Caki2 (cell line): ENCODE results near the gene MAD2L2. TPM values are rescaled to one million over a fixed set of nuclear protein-coding genes. Genes with fewer than 3 reads are reported as not detected.

Experiments used
- DNase-seq: peaks from one replicate; pipeline ENCODE4 v3.0.0-alpha.2; 2015; ENCODE audit warnings: low read depth
- in situ Hi-C: cut with HindIII; loops from 2 replicates; pipeline ENCODE4 v1.10.0; 2016; ENCODE audit warnings: low sequenced_read_pairs, low pct_unique_long_range_greater_than_20kb, mixed read lengths
- total RNA-seq: library from RNA; depleted of rRNA; stranded (reverse); fragments of >200 nt; shearing (Covaris generic); gene quantifications from 2 replicates; pipeline ENCODE4 v1.2.3, GENCODE V29; 2014; ENCODE audit warnings: low replicate concordance

MAD2L2 gene
- total RNA-seq, 1 experiment from 2014 or later, result 91.7 TPM

DNA sequence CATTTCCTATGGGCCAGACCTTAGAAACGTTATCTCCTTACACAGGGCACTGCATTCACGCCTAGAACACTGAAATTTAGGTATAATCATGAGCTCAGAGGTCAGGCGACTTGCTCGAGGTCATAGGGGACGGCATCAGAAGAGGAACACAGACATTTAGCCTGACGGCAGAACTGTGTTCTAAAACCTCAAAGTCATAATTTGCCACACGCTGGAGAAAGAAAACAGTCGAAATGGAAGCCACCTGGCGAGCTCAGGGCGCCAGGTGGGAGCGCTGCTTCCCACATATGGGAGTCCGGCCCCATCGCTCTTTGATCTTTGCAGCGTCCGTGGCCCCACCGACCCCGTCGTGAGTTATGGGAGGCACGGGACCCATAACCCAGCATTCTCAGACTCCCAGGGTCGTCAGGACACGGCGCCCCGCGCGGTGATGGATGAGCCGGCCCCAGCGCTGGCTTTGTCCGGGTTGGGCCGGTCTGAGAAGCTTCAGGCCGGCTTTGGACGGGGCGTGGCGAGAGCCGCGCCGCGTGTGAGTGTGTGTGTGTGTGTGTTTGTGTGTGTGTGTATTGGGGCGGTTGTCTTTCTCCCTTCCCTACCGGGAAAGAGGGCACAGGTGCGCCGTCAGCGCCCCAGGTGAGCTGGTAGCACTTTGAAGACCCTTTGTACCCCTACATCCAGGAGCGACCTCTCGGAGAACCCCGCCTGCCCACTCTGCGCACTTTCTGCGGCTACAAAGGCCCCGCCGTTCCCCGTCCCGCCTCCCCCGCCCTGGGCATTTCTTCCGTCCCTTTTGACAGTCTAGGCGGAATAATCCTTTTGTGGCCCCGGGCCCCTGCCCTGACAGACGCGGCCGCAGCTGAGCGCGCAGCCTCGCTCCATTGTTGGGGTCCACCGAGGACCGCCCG is 9.7 kb upstream of the MAD2L2 start:
- DNase-seq, result no peak
- in situ Hi-C loops, result no loop called here

DNA sequence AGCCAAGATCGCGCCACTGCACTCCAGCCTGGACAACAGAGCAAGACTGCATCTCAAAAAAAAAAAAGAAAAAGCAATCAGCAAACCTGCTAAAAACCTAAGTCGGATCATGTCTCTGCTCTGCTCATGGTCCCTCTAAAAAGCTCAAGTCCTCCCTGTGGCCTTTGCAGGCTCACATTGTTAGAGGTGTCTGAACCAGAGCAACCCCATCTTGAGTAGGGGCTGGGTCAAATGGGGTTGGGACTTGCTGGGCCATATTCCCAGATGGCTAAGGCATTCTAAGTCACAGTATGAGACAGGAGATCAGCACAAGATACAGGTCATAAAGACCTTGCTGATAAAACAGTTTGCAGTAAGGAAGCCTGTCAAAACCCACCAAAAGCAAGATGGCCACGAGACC is 7.6 kb upstream of the MAD2L2 start:
- in situ Hi-C loops, result no loop called here
- no peak for DNase-seq

DNA sequence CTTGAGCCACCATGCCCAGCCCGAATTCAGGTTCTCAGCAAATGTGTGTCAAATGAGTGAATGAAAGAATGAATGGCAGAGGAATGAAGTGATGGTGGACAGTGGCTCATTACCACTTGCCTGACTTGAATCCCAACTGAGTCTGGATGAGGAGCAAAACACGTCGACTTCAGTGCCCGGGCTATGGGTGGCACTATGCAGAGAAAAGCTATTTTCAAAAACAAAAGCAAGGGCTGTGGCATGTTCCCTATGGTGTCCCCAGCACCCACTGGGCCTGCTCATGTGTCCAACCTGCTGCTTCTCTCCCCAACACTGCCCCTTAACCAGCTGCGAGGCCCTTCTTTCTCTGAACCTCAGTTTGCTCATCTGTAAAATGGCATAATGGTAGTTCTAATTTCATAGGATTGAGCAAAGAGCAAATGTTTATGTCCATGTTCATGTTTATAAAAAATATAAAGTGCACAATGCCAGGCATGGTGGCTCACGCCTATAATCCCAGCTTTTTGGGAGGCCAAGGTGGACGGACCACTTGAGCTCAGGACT is 4.3 kb upstream of the MAD2L2 start:
- in situ Hi-C loops, result no loop called here

DNA sequence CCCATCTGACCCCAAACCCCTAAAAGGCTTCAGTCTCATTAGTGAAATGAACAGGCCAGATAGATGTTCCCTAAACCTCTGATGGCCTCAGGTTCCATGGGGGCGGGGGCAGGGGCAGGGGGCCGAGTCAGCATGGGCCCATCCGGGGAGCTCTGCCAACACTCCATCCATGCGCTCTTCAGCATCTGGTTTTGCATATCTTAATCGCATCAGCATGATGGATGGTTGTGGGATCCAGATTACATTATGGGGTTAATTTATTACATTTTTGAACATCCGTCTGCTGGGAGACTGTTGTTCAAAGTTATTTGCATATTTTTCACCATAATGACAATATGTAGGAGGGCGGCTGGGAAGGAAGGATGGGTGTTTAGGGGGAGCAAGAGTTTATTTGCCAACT is 3.1 kb upstream of the MAD2L2 start:
- no peak for DNase-seq
- in situ Hi-C loops, result no loop called here

More for the DNA sequence above, 4.3 kb upstream of the MAD2L2 start:
- DNase-seq, result no peak

- no peak for DNase-seq
- in situ Hi-C loops, result no loop called here
Observed at GRCh38 chr1:11682799-11683198, 1.9 kb upstream of the MAD2L2 start.

DNA sequence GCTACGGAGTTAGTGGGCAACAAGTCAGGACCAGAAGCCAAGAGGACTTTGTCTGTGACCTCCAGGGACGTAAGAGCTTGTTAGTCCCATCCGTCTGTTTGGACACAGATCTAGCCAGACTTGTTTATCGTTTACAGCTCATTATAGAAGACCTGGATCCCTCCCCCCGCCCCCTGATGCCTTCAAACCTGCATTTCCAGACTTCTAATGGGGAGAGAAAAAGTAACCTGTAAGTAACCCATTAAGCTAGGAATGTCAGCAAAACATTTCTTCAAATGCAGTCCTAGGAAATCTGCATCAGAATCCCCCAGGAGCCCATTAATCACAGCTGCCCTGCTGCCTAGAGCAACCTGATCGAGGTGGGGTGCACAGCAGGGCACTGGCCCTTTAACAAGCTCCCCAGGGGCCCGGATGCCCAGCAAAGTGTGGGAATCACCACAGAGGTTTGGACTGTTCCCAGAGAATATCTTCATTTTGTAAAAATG is 1.4 kb upstream of the MAD2L2 start:
- in situ Hi-C loops, result no loop called here
- DNase-seq, result no peak

DNA sequence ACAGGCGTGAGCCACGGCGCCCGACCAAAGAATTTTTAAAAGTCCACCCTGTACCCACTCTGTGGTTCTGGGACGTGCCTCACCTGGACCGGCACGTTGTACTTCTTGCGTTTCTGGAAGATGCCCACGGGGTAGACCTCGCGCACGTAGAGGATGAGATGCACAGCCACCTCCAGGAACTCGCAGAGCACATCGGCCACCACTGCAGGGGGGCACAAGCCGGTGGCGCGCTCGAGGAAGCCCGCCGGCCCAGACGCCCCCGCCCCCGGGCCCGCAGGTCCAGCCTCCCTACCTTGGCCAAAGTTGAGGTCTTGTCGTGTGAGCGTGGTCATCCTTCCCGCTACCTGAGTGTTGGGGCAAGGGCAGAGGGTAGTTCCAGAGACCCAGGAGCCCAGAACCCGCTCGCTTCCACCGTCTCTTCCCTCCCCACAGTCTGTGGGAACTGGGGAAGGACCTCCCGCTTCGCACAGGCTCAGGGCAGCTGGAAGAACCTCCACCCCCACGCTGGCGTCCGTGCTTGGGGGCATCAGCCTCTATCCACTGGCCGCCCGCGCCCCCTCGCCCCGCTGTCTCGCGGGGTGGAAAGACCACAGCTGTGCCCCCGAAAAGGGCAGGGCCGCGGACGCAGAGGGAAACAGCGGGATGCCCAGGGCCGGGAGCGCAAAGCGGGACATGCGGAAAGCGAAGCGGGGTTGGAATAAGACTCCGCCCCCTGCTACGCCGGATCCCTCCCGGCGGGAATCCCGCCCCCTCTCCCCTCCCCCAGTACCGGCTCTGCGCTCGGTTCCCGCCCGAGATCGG is 478 bp downstream of the MAD2L2 start:
- DNase-seq, result peak; percentile 44
- in situ Hi-C loops, result no loop called here

- in situ Hi-C loops, result no loop called here
- DNase-seq, result no peak
Observed at GRCh38 chr1:11678442-11678841, 2.5 kb downstream of the MAD2L2 start.

DNA sequence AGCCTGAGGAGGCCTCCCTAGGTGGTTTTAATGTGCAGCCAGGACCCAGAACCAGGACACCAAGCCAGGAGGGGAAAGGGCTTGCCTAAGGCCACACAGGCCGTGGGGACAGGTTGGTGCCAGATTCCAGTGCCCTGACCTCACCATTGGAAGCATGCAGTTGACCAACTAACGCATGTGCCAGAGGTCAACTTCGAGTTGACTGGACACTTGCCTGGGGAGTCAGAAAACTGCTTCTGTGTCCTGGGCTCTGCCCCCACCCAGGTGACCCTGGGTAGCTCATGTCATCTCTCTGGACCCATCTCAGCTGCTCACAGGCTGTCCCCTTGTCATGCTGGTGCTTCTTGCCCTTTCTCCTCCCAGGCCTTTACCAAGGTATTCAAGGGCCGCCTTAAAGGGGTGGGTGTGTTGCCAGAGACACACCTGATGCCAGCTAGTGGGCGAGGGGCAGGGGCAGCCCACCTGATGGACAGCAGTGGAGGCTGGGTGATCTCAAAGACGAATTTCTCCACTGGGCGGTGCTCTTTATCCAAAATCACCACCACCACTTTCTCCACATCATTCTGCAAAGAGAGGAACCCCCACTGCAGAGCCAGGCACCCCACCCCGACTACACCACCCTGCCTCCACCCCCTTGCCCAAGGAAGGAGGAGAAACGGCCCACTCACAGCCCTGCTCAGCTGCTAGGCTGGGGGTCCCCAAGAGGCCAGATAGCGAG is 4.4 kb downstream of the MAD2L2 start:
- in situ Hi-C loops, result no loop called here

GRCh38 chr1:11675325-11675724 is 5.6 kb downstream of the MAD2L2 start:
- in situ Hi-C loops, result no loop called here
- DNase-seq, result no peak

More for the DNA sequence above, 4.4 kb downstream of the MAD2L2 start:
- DNase-seq, result no peak

DNA sequence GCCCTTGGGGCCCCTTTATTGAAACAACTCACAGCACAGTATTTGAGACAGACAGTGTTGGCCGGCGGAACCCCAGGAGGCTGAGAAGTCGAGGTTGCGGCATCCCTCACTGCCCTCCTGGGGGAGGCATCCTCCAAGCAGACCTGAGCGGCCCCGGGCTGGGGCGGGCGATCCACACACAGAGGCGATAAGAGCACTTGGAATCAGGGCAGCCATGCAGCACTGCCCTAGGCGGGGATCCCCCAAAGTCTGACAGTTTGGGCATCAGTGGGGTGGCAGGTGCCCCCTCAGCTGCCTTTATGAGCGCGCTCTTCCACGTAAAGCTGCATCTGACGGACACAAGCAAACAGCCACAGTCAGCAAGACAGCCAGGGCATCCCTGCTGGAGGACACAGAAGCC is 6.5 kb downstream of the MAD2L2 start:
- in situ Hi-C loops, result no loop called here
- no peak for DNase-seq

- no peak for DNase-seq
- in situ Hi-C loops, result no loop called here
Observed at GRCh38 chr1:11673089-11673769, 7.7 kb downstream of the MAD2L2 start.

DNA sequence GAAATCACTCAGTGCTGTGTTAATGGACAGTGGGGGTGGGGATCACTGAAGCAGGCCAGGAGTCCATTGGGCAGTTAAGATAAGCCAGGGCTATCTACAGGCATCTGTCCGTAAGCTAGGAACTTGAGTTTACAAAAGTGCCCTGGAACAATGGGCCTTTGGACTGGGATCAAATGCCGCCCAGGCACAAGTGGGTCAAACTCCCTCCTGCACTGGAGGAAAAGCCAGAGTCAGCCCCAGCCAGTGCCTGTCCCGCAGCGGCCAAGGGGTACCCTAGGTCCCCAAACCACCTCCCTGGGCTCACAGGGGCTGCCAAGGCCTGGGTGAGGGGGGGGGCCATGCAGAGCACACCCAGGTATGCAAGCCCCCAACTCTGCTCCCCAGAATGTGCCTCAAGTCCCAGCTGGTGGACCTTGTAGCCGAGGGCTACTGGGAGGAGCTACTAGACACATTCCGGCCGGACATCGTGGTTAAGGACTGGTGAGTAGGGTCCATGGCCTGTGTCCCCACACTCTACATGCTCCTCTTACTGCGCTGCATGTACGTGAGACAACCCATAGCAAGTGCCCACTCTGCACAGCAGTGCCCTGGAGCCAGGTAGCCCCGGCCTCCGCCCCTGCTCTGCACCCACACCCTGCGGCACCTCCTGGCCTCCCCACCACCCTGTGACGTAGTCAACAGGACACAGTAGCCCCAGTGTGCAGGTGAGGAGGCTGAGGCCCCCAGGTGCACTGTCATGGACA is 9.2 kb downstream of the MAD2L2 start:
- no peak for DNase-seq
- in situ Hi-C loops, result no loop called here

DNA sequence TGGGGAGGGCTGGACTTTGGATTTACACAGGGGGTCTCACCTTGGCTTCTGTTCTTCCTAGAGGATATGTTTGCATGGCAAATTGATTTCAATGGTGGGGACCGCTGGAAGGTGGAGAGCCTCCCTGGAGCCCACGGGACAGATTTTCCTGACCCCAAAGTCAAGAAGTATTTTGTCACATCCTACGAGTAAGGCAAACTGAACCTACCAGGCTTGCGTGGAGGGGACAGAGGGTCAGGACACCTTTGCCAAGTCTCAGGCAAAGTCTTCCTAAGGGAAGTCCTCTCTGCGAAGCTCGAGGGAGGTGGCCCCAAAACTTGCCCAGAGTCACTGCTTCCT is 9.8 kb downstream of the MAD2L2 start:
- DNase-seq, result no peak
- in situ Hi-C loops, result no loop called here

- in situ Hi-C loops, result no loop called here
- DNase-seq, result no peak
Observed at GRCh38 chr1:11670747-11671146, 10.2 kb downstream of the MAD2L2 start.

- in situ Hi-C loops, result no loop called here
- no peak for DNase-seq
Observed at GRCh38 chr1:11668516-11668915, 12.4 kb downstream of the MAD2L2 start.

DNA sequence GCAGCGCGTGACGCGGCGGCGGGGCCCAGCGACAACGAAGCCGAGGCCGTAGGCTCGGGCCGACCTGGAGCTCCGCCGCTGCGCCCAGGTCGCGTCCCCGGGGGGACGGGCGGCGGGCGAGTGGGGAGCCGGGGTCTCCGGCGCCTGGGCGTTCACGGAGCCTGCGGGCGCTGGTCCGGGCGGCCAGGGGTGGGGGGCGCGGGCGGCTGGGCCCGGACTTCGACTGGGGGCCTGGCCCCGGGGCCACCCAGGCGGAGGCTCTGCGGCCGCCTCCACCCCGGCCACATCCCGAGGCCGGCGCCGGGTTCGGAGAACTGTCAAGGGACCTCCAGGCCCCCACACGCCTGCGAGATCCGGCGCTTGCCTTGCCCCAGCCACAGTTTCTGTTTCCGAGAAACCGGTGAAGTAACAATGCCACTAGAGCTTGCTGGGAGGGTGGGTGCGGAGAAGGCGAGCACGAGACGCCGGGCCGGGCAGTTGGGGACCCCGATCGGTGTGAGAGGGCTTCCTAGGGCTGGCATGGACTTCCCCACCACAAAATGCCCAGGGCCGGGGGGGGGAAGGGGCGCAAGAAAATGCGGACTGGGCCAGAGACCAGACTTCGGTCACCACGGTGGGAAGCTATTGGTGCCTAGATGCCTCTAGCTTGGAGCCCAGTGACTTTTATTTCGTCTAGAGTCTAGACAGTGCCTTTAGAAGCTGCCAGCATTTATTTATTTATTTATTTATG is 16.4 kb downstream of the MAD2L2 start:
- peak; percentile 34 for DNase-seq

More for the DNA sequence above, 16.4 kb downstream of the MAD2L2 start:
- in situ Hi-C loops, result no loop called here
